Measurements from ENCODE around the gene LLGL2. TPM values are rescaled to one million over a fixed set of nuclear protein-coding genes. Genes with fewer than 3 reads are reported as not detected.

The LLGL2 gene
- total RNA-seq, 4 donors from 2014 or later = 326 to 1,573 (median 641) TPM

DNA sequence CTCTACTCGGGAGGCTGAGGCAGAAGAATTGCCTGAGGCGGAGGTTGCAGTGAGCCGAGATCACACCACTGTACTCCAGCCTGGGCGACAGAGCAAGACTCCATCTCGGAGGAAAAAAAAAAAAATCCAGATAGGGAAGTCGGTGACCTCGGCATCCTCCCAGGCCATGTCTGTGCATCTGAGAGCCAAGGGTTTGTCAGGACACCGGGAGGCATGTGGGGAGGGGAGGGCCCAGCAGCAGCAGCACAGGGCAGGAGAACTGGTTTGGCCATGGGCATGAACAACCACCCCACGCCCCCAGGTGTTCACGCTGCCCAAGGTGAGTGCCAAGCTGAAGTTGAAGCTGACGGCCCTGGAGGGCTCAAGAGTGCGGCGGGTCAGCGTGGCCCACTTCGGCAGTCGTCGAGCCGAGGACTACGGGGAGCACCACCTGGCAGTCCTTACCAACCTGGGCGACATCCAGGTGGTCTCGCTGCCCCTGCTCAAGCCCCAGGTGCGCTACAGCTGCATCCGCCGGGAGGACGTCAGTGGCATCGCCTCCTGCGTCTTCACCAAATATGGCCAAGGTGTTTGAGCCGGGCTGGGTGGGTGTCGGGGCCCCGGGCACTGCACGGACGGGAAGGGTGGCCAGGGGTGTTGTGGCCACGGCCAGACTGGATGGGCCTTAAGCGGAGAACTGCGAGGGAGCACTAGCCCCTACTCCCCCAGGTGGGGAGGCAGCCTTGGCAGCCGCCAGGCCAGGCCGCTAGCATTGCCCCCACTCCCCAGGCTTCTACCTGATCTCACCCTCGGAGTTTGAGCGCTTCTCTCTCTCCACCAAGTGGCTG is 47.4 kb downstream of the LLGL2 start:
- TF ChIP-seq EP300 (IDR thresholded peaks at IDR 0.05; ENCODE audit: low read depth) (no peak), POLR2A (IDR thresholded peaks at IDR 0.05) (no peak), POLR2AphosphoS5 (IDR thresholded peaks at IDR 0.05) (no peak)
- TF ChIP-seq, protein P1, sequence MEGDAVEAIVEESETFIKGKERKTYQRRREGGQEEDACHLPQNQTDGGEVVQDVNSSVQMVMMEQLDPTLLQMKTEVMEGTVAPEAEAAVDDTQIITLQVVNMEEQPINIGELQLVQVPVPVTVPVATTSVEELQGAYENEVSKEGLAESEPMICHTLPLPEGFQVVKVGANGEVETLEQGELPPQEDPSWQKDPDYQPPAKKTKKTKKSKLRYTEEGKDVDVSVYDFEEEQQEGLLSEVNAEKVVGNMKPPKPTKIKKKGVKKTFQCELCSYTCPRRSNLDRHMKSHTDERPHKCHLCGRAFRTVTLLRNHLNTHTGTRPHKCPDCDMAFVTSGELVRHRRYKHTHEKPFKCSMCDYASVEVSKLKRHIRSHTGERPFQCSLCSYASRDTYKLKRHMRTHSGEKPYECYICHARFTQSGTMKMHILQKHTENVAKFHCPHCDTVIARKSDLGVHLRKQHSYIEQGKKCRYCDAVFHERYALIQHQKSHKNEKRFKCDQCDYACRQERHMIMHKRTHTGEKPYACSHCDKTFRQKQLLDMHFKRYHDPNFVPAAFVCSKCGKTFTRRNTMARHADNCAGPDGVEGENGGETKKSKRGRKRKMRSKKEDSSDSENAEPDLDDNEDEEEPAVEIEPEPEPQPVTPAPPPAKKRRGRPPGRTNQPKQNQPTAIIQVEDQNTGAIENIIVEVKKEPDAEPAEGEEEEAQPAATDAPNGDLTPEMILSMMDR (IDR thresholded peaks at IDR 0.05) = no peak
- H3K9me3 ChIP-seq = no peaks in the 10 kb centered on the region
- DNase-seq = no peak
- H3K27ac ChIP-seq = peak overlapping the region in 2 of 4 donors; percentile 85 to 89
- no peak overlapping the region for H3K4me3 ChIP-seq
- intact Hi-C loops (cut with DNase I; ENCODE audit: low total_unique reads) (no loop called here), in situ Hi-C loops (cut with MboI; ENCODE audit: low pct_ligation_motif_present in 1 of 4, low pct_unique_long_range_greater_than_20kb in 1 of 4, low sequenced_read_pairs in 3 of 4) (no loop called here)
- H3K4me1 ChIP-seq = peaks cover 0 to 22% (median 8%) of the 10 kb centered on the region in 4 donors
- 82 to 89% methylated on average over 7 to 39 of the region's 39 CpGs for WGBS, 2 donors (ENCODE audit: low coverage in 1 of 2)
- no peaks in the 10 kb centered on the region for H3K27me3 ChIP-seq
- peaks cover 0 to 19% (median 0%) of the 10 kb centered on the region in 4 donors for H3K36me3 ChIP-seq

DNA sequence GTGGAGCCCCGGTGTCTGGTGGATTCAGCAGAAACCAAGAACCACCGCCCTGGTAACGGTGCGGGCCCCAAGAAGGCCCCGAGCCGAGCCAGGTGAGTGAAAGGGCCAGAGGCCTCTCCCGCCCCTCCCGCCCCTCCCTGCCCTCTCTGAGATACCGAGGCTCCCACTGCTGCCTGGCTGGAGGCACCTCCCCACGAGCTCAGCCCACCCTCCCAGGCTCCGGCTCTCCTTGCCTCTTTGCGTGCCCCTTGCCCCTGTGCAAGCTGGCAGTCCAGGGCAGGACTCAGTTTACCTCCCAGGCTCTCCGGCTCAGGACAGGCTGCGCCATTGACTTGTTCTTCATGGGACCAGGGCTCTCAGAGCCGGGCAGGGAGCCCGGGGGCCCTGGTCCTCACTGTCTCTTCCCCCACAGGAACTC is 48.1 kb downstream of the LLGL2 start:
- Histone ChIP-seq H3K27ac (peak overlapping the region in 3 of 4 donors; percentile 13 to 89 (median 85)), H3K36me3 (peaks cover 0 to 19% (median 0%) of the 10 kb centered on the region in 4 donors), H3K4me3 (no peak overlapping the region), H3K27me3 (no peaks in the 10 kb centered on the region), H3K4me1 (peaks cover 0 to 28% (median 11%) of the 10 kb centered on the region in 4 donors), H3K9me3 (no peaks in the 10 kb centered on the region)
- intact Hi-C loops (cut with DNase I; ENCODE audit: low total_unique reads) = no loop called here
- TF ChIP-seq POLR2AphosphoS5 (IDR thresholded peaks at IDR 0.05) (no peak), EP300 (IDR thresholded peaks at IDR 0.05; ENCODE audit: low read depth) (no peak), POLR2A (IDR thresholded peaks at IDR 0.05) (no peak)
- TF ChIP-seq, protein P1 (IDR thresholded peaks at IDR 0.05) = no peak
- in situ Hi-C loops (cut with MboI; ENCODE audit: low pct_ligation_motif_present in 1 of 4, low pct_unique_long_range_greater_than_20kb in 1 of 4, low sequenced_read_pairs in 3 of 4) = no loop called here
- WGBS, 2 donors (ENCODE audit: low coverage in 1 of 2) = 82% methylated on average over 12 of the region's 16 CpGs; no CpG with 5 or more reads in 1 of the 2 donors
- no peak for DNase-seq

DNA sequence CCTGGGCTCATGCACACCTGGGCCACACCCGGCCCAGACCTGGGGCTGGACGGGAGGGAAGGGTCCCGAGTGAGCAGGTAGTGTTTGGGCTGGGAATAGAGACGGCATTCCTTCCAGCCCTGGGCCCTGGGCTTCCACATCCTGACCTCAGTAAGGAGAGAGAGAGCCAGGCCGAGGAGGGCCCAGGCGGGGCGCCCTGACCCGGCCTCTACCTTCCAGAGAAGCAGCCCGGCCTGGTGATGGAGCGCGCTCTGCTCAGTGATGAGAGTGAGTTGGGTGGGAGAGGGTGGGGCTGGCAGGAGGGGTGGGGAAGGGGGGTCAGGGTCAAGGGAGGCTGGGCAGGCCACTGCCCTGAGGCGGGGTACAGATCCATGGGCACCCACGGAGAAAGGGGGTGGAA is 48.5 kb downstream of the LLGL2 start:
- intact Hi-C loops (cut with DNase I; ENCODE audit: low total_unique reads) = no loop called here
- Histone ChIP-seq H3K27ac (peak overlapping the region; percentile 13 to 89 (median 87)), H3K27me3 (no peaks in the 10 kb centered on the region), H3K36me3 (peaks cover 0 to 19% (median 0%) of the 10 kb centered on the region in 4 donors), H3K9me3 (no peaks in the 10 kb centered on the region), H3K4me1 (peaks cover under 1 to 28% (median 12%) of the 10 kb centered on the region in 4 donors), H3K4me3 (no peak overlapping the region)
- in situ Hi-C loops (cut with MboI; ENCODE audit: low pct_ligation_motif_present in 1 of 4, low pct_unique_long_range_greater_than_20kb in 1 of 4, low sequenced_read_pairs in 3 of 4) = no loop called here
- 87% methylated on average over 10 of the region's 13 CpGs; no CpG with 5 or more reads in 1 of the 2 donors for WGBS, 2 donors (ENCODE audit: low coverage in 1 of 2)
- no peak for TF ChIP-seq EP300 (IDR thresholded peaks at IDR 0.05; ENCODE audit: low read depth)
- TF ChIP-seq, protein P1 (IDR thresholded peaks at IDR 0.05) = no peak
- no peak for TF ChIP-seq POLR2AphosphoS5 (IDR thresholded peaks at IDR 0.05)
- TF ChIP-seq POLR2A (IDR thresholded peaks at IDR 0.05) = no peak
- DNase-seq = no peak

DNA sequence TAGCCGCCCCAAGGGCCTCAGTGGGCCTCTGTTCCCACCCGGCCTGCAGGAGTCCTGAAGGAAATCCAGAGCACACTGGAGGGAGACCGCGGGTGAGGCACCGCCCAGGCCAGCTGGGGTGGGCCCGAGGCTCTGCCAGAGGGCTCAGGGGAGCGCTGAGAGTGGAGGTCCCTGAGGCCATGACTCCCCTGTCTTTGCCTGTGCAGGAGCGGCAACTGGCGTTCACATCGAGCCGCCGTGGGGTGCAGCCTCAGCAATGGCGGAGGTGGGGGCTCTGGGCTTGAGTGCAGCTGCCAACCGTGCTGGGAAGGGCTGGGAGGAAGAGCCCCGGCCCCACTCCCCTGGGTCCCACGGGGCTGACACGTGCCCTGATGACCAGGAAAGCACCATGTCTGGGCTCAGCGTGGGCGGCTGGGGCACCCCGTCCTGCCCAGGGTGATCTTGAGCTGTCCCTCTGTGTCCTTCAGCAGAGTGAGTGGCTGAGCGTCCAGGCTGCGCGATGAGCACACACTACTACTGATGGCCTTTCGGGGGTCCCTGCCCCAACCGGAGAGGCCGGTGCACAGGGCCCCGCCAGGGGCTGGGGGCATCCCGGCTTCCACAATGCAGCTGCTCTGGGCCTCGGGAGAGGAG is 49.0 kb downstream of the LLGL2 start:
- no peaks in the 10 kb centered on the region for H3K27me3 ChIP-seq
- intact Hi-C loops (cut with DNase I; ENCODE audit: low total_unique reads) (no loop called here), in situ Hi-C loops (cut with MboI; ENCODE audit: low pct_ligation_motif_present in 1 of 4, low pct_unique_long_range_greater_than_20kb in 1 of 4, low sequenced_read_pairs in 3 of 4) (no loop called here)
- no peaks in the 10 kb centered on the region for H3K9me3 ChIP-seq
- peak overlapping the region; percentile 85 to 89 (median 88) for H3K27ac ChIP-seq
- peaks cover 0 to 19% (median 0%) of the 10 kb centered on the region in 4 donors for H3K36me3 ChIP-seq
- DNase-seq = no peak
- peaks cover 4 to 33% (median 16%) of the 10 kb centered on the region in 4 donors for H3K4me1 ChIP-seq
- no peak for TF ChIP-seq EP300 (IDR thresholded peaks at IDR 0.05; ENCODE audit: low read depth)
- TF ChIP-seq, protein P1 (IDR thresholded peaks at IDR 0.05) = no peak
- no peak for TF ChIP-seq POLR2AphosphoS5 (IDR thresholded peaks at IDR 0.05)
- no peak for TF ChIP-seq POLR2A (IDR thresholded peaks at IDR 0.05)
- WGBS, 2 donors (ENCODE audit: low coverage in 1 of 2) = 60 to 84% methylated on average over 1 to 22 of the region's 29 CpGs
- H3K4me3 ChIP-seq = no peak overlapping the region

Data from transverse colon (tissue), 4 donors.